NCI-H748 treated with DMSO at 0.1 percent for 48 hours (cell line): Measurements from ENCODE around the gene ME1.
"Not testable (repeated sequence)": the region's sequence is repeated elsewhere in the genome, so short reads cannot be mapped to it uniquely, and the experiment has no call there.

Experiments
- DNase-seq: peaks from one replicate; lab custom pipeline; 2025; lab: John Stamatoyannopoulos, UW

The ME1 gene

DNA sequence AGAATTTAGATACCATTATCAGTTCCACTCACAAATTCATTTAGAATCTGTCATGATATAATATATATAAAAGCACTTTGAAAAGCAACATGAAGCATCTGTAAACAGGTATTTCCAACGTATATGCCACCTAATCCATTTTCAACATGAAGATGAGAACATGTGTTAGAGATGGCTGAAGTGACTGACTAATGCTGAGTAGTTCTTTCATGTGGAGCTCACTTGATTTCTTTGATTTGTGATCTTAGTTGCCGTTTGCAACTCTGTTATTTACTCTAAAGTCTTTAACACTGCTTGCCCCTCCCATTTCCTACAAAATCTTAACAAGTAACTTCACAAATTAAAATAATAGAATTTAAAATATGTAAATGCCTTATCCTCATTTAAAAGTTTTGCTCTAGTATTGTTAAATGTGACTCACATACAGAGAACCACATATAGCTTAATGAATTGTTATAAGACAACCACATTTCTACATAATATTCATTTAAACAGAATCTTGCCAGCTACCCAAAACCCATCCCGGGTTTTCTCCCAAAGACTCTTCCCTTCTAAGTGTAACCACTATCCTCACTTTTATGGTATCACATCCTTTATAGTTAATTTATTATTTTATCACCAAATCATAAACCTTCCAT lies 78.3 kb downstream of the ME1 start:
- no peak for DNase-seq

DNA sequence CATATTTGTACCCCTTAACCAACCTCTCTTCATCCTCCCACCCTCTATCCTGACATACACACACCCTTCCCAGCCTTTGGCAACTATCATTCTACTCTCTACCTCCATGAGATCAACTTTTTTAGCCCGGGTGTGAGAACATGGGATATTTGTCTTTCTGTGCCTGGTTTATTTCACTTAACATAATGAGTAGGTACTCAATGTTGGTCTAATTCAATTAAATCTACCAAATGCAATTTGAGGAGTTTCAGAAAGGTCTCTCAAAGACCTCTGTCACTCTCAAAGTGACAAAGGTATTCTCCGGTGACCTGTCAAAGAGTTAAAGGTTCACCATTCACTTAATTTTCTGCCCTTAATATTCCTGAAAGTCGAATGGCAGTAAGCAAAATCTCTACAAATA lies 87.7 kb downstream of the ME1 start:
- DNase-seq, result no peak

DNA sequence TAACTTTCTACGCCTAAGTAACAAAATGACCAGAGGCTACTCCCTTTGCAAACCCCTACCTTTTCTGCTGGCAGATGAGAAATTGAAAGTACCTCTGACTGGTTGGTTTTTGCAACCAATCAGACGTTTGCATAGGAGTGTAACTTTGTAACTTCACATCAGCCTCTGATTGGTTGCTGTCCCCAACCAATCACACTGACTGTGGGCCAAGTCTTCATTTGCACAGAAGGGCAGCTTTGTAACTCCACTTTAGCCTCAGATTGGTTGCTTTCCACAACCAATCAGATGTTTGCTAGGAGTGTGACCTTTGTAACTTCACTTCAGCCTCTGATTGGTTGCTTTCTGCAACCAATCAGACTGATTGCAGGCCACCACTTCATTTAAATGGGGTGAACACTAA lies 89.1 kb downstream of the ME1 start:
- no peak for DNase-seq

DNA sequence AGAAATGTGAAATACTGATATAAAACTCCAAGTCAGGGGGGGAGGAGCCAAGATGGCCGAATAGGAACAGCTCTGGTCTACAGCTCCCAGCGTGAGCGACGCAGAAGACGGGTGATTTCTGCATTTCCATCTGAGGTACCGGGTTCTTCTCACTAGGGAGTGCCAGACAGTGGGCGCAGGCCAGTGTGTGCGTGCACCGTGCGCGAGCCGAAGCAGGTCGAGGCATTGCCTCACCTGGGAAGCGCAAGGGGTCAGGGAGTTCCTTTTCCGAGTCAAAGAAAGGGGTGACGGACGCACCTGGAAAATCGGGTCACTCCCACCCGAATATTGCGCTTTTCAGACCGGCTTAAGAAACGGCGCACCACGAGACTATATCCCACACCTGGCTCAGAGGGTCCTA lies 96.9 kb downstream of the ME1 start:
- DNase-seq, result not testable (repeated sequence)

DNA sequence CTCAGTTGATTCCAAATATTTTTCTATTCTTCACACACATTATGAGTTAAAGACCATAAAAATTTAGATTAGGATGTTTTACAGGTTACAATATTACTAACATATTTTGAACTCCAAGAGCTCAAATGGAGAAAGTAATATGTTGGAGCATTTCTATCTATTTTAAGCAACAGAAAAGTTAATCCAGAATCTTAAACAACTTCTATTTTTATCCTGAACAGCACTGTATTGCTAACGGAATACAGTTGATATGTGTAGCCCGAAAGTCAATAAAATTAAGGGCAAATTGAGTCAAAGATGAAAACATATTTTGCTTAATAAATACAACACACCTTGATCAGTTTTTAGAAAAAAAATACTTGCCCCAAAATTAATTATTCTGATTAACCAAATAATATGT lies 97.4 kb downstream of the ME1 start:
- DNase-seq, result no peak

DNA sequence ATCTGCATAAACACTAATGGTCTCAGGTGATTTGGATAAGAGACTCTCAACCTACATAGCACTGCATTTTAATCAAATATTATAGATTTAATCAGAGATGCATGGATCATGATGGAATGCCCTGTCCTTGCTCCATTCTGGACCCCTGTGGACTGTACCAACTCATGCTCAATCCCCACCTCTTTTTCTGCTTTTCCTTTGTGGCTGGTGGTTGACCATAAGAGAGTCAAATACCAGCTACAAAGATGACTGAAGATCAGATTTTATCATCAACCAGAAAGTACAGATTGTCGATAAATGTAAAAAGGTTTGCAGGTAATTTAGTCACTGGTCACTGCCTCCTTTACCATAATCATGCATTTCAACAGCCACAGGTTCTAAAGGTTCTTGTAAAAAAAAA lies 116.2 kb downstream of the ME1 start:
- no peak for DNase-seq

DNA sequence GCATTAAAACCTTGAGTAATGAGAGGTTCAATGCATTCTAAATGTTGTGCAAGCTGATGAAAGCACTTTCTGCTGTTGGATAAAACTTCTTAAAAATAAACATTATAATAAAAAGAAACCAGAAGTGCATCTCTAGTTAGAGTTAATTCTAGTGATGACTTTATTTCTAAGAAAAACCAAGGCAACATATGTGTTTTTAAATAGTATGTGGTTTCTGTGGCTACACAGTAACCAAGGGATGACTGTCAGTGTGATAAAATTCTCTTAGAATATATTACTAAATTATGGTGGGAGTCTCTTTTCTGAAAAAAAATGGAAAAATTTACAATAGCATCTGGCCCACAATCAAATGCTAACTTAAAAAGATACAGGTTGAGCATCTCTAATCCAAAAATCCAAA lies 117.0 kb downstream of the ME1 start:
- no peak for DNase-seq

DNA sequence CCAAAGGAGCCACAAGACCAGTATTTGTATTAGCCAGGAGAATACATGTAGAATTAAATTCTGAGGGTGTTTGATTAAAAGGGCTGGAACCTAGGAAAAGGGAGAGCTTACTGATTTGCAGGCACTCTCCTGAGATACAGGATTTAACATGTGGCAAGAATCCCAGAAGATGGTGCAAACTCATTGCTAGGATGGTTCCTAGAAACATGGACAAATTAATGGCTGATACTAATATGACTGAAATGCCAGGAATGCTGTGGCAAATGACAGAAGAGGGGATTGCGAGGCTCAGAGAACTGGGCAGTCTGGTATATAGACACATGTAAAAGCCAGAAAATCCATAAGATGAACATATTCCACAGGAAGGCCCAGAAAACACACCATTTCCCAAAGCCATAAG lies 119.6 kb downstream of the ME1 start:
- DNase-seq, result no peak

DNA sequence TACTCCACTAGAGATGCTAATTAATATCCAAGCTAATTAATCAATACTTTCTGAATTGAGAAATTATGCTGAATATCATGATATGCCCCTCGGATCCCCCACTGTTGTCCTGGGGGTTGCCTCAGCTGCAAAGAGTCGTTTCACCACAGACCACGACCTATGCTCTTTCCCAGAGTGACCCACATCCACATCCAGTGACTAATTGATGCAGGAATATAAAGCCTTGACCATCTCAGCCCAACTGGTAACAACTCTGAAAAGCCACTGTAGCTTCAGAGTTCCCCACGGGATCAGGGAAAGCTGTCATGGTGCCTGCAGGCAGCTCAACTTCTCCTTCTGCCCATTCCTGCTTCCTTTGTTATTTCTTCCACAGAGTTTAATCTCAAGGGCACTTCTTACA lies 120.8 kb downstream of the ME1 start:
- DNase-seq, result no peak

DNA sequence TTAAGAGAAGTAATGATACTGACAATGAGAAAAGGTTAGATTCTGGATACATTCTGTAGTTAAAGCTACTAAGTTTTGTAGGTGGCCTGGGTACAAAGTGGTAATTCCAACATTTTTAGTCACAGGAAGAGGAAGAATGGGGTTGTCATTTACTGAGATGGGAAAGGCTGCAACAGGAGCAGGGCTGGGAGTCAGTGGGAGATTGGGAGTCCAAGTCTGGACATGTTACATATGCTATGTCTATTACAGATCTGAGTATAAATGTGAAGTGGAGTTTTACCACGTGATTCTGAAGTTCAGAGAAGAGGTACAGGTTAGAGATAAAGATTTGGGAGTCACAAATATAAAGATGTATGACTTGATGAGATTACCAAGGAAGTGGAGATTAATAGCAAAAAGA lies 121.5 kb downstream of the ME1 start:
- no peak for DNase-seq

DNA sequence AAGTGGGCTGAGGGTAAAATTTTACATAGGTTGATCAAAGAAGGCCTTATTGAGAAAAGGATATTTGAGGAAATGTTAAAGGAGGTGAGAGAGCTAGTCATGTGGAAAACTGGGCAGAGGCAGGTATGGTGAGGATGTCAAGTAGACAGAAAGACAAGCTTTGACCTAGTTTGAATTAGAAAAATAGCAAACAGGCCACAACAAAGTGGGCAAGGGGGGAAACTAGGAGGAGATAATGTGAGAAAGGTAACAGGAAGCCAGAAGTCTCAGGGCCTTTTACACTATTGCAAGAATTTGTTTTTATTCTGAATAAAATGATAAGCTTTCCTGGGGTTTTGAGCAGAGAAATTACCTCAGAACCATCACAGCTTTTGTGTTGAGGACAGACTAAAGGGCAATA lies 122.0 kb downstream of the ME1 start:
- no peak for DNase-seq

DNA sequence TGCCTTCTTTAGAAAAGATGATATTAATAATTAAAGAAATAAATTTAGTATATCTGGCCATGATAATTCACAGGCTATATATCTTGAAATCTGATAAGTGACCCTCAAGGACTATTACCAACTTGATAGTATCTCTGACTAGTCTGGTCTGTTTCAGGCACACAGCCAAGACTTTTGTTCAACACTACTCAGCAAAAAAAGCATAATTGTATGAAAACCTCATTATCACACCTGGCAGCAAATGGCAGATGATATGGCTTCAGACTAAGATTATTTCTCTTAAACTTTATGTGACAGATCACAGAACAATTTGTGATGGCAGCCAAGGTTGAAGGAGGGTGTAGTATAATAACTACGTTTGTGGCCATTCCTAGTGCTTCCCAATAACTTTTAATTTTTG lies 123.0 kb downstream of the ME1 start:
- DNase-seq, result no peak

DNA sequence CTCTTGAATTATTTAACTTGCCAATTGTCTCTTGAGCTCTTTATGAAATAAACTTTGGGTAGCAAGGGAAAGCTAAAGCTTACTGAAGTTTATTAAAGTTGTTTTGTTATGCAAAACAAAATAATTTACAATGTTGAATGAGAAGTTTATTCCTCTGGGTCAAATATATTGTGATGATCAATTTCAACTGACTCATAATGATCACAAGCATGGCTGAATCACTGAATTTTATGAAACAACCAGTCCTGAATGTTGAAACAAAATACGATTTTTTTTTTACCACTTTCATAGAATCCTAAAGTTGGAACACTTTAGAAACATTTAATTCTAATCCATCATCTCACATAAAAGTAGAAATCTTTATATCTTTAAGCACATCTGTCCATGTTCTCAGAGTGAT lies 127.4 kb downstream of the ME1 start:
- no peak for DNase-seq

DNA sequence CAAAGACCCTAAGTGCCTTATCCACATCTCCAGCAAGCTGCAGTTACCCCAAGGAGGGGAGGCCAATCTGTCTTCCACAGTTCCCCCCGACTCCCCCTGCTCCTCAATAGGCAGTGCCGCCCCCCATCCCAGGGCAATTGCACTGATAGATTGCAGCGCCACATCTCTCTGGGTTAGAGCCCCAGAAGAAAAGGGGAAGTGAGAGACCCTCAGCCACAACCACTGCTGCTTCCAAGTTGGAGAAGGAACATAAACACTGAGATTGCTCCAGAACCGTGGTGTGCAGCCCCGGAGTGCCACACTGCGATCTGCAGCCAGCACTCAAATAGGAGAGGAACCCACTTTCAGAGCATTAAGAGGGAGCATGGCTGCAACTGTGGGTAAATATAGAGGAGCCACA lies 136.2 kb downstream of the ME1 start:
- no peak for DNase-seq

DNA sequence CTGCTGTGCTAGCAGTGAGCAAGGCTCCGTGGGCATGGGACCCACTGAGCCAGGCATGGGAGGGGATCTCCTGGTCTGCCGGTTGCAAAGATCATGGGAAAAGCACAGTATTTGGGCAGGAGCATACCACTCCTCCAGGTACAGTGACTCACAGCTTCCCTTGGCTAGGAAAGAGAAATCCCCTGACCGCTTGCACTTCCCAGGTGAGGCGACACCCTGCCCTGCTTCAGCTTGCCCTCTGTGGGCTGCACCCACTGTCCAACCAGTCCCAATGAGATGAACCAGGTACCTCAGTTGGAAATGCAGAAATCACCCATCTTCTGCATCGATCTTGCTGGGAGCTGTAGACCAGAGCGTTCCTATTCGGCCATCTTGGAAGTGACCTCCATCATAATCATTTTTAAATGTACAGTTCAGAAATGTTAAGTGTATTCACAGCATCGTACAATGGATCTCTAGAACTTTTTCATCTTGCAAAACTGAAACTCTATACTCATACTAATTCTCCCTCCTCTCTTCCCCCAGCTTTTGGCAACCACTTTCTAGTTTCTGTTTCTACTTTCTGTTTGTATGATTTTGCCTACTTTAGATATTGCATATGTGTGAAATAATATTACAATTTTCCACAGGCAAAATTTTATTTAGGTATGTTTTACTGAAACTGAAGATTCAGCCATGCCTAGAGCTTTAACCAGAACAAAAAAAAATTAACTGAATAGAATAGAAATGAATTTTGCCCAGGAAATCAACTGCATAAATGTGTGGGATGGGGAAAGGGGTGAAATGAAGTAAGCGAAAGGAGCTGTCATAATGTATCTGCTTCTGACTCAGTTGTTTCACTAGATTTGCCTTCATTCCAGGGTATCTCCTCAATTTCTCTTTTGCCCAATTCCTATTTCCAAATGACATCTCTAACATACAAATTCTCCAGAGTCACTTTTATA lies 137.7 kb downstream of the ME1 start:
- no peak for DNase-seq

DNA sequence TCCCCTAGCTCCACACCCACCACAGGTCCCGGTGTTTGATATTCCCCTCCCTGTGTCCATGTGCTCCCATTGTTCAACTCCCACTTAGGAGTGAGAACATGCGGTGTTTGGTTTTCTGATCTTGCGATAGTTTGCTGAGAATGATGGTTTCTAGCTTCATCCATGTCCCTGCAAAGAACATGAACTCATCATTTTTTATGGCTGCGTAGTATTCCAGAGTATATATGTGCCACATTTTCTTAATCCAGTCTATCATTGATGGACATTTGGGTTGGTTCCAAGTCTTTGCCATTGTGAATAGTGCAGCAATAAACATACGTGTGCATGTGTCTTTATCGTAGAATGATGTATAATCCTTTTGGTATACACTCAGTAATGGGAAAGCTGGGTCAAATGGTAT lies 143.6 kb downstream of the ME1 start:
- not testable (repeated sequence) for DNase-seq

DNA sequence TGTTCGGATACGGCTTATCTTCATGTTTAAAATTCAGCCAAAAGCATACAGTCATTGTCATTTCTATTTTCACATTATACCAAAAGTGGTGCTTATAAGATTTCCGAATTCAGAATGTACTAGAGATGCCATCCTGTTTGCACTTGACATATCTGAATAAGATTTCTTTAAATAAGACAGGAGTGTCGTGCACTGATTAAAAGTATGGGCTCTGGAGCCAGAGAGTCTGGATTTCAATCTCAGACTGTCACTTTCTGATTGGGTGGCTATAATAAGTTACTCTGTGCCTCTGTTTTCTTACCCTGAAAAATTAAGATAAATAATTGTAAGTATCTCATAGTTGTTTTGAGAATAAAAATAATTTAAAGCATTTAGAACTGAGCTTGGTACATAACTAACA lies 144.9 kb downstream of the ME1 start:
- DNase-seq, result no peak

DNA sequence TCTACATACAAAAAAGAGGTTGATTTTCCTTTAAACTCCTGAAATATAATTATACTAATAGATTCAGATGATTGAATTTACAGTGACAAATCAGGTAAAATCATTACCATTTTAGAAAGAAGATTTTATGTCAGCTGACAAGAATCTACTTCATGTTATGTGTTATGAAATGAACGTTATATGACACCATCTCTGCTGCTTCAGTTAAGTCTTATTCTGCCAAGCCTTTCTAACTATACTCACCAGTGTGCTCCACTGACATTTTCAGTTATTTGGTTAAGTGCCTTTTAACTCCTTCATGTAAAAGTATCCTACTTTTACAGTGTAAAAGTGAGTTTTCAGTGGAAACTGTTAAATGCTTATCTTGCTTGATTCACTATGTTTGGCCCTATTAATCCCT lies 157.3 kb downstream of the ME1 start:
- DNase-seq, result no peak

DNA sequence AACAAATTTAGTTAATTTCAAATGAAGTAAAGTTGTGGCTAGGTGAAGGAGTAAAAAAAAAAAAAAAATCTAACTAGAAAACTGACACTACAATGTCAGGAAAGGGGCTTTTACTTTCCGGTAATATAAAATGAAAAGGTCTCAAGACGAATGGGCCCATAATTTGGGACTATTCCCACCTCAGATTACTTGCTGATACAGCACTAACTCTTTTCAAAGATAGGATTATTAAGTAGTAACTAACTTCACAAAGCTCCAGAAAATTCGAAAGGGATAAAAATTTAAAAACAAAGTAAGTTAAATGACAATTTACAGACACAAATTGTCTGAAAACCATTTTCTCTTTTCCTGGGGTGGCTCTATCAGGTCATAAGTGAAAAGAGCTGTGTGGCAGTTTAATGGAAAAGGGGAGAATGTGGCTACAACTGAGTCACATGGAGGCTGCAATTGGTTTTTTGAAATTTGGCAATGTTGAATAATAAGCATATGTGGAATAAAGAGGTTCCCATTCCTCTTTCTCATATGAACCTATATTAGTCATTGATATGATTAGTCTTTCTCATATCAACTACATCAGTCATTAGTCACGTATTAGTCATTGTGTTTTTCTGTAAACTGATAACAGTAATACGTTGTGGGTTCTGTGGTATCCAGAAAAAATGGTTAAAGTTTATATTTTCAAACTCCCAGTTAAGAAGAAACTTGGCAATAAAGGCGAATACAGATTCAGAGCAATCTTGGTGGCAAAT lies 159.7 kb downstream of the ME1 start:
- DNase-seq, result no peak

DNA sequence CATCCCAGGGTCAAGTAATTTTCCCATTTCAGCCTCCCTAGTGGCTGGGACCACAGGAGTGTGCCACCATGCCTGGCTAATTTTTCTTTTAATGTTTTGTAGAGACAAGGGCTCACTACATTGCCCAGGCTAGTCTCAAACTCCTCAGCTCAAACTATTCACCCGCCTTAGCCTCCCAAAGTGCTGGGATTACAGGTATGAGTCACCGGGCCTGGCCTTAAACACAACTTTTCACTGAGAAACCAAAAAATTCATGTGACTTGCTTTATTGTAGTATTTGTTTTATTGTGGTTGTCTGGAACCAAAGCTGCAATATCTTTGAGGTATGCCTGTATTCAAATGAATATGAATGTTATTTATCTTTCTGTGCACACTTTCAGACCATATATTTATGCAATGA lies 165.5 kb downstream of the ME1 start:
- DNase-seq, result no peak

DNA sequence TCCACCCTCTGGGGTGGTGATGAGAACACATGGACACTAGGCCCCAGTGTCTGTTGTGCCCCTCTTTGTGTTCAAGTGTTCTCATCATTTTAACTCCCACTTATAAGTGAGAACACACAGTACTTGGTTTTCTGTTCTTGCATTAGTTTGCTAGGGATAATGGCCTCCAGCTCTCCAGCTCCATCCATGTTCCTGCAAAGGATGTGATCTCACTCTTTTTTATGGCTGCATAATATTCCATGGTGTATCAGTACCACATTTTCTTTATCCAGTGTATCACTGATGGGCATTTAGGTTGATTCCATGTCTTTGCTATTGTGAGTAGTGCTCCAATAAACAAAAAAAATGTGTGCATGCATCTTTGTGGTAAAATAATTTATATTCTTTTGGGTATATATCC lies 170.3 kb downstream of the ME1 start:
- DNase-seq, result no peak

DNA sequence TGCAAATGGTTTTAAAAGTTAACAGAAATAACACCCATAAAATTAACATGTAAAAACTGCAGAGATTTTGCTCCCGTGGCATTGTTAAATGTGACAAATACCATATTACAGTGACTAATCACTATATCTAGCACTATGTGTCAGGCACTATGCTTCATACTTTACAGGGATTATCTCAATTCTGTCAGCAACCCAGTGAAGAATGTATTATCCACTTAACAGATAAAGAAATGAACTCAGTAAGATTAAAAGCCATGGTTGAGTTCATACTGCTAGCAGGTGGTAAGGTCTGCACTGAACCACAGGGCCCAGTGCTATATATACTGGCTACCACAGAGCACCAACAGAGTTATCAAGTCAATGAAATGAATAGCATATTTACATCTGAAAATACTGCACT lies 172.3 kb downstream of the ME1 start:
- no peak for DNase-seq

DNA sequence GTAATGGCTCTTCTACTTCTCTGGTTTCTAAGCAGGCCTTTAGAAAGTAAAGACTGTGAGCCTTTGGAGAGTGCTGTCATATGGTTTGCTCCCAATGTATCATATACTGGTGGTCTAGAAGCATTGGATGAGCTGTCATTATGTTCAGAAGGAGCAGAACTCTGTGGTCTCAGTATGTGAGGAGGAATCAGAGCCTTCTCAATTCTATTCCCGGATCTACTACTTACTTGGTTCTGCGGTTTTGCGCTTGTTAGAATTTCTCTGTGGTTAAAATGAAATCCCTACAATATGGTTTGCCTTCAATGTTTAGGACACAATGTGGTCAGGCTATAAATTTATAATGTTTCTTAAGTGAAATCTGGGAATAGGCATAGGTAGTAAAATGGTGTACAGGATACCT lies 173.1 kb downstream of the ME1 start:
- DNase-seq, result no peak
